Hematopoietic multipotent progenitor cell treated with erythropoietin and hydrocortisone succinate and interleukin-3 and kit ligand, for 8 days (in vitro differentiated cells): Measurements from ENCODE around the gene DRG2.

Experiments used
- DNase-seq: peaks from one replicate; pipeline ENCODE4 v3.0.0-alpha.2; 2015

The DRG2 gene, protein sequence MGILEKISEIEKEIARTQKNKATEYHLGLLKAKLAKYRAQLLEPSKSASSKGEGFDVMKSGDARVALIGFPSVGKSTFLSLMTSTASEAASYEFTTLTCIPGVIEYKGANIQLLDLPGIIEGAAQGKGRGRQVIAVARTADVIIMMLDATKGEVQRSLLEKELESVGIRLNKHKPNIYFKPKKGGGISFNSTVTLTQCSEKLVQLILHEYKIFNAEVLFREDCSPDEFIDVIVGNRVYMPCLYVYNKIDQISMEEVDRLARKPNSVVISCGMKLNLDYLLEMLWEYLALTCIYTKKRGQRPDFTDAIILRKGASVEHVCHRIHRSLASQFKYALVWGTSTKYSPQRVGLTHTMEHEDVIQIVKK

DNA sequence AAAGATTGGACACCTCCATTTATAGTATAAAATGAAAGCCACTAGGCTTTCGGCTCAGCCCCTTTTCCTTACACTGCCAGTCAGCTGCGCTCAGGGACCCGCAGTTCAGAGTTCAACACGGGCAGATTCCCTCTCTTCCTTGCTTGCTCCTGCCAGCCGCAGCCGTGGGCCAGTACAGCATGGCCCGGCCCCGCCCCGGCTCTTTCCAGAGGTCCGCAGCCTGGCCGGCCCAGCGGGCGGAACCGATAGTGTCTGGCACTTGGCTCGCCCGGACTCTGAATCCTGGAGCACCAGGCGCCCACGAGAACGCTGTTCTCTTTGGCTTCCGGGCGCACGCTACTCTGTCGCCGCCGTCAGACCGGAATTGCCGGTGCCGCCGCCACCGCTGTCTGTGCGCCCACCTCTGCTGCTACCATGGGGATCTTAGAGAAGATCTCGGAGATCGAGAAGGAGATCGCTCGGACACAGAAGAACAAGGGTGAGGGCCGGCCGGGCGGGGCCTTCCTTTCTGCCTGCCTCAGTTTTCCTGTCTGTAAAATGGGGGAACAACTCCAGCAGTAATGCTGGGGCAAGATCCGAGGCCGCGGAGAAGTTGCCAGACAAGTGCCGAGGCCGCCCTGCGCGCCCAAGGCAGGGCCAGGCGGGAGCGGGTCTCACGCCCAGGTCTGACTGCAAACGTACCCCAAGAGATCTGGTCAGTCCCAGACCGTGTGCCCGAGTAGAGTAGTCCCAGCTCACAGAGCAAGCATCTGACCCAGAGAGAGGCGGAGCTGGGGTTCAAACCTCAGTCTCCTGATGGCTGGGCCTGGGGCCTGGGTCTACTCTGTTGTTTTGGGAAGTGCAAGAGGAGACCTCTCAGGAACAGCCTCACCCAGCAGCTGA lies at the start of gene DRG2:
Gene DRG2, plus strand, starts transcription at position 339 of the 882 bp plus-strand sequence. Its CDS starts 76 bp downstream, at position 415.
- peak; percentile 90 for DNase-seq

DNA sequence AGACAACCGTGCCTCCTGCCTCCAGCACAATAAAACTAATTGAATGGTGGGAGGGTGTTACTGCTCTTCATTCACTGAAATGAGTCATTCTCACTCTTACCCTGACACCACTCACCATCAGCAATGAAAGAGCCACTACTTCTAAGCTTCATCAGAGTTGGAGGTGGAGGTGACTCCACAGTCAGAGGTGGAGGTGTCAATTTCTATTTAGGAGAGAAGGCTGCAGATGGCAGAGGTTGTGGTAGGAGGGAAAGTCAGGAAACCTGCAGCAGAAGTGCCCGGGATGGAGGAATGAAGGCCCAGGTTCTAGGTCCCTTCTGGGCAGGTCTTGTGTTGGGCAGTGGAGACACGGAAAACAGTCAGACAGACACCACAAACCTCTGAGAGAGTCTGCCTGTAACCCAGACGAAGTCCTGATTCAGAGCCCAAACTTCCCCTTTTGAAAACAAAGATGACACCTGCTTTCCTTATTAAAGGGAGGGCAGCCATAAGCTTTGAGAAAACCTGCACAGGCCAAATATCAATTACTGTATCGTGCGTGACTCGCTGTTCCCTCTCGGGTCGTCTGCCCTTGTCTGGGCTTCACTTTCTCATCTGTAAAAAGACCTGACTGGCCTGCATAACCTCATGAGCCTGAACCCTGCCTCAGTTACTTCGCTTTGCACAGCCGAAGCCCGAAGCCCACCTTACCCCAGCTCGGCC lies 49.4 kb upstream of the DRG2 start:
- peak; percentile 37 for DNase-seq

DNA sequence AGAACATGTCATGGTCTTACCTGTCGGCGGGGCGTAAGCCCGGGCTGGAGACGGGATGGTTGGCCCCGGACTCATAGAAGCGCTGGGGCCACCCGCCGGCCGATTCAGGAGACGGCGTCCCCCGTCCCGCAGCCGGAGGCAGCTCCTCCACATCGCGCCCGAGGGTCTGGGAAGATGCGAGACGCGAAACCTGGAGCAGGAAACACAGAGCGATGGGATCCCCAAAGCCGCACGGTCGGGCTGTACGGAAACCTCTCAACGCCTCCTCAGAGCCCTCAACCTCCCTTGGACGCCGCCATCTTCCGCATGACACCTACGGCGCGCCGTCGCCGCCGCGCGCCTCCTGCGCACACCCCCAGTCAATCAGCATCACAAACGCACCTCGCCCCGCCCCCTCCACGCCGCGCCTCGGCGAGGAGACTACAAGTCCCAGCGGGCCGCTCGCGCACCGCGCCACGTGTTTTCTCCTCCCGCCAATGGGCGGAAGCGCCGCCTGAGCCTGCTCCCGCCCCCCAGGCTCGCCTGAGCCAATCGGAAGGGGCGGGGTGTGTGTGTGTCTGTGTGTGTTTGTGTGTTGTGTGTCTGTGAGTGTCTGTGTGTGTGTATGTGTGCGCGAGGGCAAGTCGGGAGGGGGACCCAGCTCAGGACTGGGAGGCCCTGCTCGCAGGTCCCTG lies 48.8 kb upstream of the DRG2 start, which contains the start of the genes ATPAF2 and GID4:
Gene ATPAF2, minus strand, starts transcription at position 308 of the 674 bp plus-strand sequence. Its CDS starts 155 bp downstream, at position 153.
Gene GID4, plus strand, starts transcription at position 548 of the 674 bp plus-strand sequence. Its CDS starts 57 bp downstream, at position 605.
- DNase-seq = peak; percentile 99

DNA sequence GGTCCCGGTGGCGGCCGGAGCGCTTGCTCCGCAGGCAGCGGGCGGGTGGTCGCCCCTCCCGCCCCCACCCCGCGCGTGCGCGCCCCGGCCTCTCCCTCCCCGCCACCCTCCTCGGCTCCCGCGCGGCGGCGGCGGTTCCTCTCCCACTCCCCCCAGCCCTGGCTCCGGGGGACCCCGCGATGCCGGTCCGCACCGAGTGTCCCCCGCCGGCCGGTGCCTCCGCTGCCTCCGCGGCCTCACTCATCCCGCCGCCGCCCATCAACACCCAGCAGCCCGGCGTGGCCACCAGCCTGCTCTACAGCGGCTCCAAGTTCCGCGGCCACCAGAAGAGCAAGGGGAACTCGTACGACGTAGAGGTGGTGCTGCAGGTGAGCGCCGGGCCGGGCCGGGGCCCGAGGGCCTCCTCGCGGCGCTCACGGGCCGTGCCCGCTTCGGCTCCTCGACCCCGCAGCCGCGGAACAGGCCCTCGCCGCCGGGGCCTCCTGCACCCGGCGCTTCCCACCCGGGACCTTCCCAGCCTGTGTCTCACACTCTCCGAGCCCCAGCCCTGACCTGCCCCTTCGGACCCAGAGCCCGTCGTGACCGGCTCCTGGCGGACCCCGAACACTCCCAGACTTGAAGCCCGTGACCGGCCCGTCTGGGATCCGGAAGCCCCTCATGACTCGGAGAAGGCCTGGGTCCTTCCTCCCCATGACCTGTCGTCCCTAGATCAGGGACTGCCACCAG lies 48.0 kb upstream of the DRG2 start:
- DNase-seq = peak; percentile 20

DNA sequence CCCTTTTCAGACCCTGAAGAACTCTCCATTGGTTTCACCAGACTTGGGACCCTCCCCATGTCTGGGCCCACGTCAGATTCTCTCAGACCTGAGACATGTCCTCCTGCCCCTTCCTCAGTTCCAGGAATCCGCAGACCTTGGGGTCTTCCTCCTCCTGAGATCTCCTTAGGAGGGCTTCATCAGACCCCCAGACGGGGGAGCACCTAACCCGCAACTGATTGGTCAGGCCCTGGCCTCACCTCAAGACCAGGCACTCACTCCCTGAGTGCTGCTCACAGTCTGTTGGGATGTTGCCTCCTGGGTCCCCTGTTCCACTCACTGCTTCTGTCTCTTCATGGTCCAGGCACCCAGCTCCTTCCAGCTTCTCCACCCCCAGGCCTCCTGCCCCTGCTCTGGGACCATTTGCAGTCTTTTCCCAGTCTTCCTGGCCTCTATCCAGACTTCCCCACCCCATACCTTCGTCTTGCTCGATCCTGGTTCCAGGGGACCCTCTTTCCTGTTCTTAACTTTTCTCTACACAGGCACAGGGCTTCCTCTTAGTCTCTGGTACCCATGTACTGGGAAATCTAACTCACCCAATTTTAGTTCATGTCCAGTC lies 47.4 kb upstream of the DRG2 start:
- peak; percentile 14 for DNase-seq

DNA sequence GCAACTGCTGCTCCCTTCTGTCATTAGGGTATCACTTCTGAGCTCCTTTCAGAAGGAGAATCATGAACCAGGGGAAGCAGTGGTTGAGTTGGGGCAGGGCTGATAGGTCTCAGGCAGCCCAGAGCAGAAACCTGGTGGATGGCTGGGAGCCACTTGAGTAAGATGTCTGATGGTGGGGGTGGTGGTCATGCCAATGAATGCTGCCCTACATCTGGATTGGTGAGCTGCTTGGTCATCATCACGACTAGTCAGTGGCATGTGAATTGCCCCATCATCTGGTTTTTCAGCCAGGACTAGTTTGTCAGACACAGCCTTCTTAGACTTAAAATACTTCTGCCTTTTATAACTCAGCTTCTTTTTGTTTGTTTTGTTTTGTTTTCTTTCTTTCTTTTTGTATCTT lies 46.0 kb upstream of the DRG2 start:
- DNase-seq = peak; percentile 28

DNA sequence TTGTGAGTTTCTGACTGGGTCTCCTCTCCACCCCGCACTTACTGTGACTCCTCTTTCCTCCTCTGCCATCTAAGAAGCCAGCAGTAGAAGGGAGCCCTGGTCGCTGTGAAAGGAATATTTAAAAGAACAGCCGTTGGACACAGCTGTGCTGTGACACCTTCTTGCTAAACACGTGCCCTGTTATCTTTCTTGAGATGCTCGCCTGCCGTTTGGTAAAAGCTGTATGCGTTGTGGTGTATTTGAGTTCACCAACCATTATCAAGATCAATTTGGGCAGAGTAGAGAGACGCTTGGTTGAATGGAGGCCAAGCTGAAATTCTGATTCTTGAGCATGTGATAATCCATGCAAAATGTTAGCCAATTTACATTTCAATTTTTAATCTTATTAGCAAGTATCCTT lies 44.8 kb upstream of the DRG2 start:
- DNase-seq = peak; percentile 85

DNA sequence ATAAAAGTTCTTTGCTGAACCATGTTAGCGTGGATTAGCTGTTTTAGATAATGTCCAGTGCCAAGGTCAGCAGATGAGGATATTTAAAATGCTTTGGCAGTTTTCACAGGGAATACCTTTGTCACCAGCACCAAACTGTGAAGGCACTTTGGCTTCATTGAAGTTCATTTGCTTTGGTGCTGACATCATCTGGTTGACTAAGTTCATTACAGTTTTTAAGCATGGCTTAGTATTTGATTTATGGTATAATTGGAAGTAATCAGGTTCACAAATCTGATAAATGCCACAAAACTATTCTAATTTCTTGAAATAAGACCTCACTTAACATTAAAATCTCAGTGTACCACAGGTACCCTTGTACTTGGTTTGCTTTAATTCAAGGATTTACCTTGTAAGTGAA lies 44.3 kb upstream of the DRG2 start:
- DNase-seq = peak; percentile 46

DNA sequence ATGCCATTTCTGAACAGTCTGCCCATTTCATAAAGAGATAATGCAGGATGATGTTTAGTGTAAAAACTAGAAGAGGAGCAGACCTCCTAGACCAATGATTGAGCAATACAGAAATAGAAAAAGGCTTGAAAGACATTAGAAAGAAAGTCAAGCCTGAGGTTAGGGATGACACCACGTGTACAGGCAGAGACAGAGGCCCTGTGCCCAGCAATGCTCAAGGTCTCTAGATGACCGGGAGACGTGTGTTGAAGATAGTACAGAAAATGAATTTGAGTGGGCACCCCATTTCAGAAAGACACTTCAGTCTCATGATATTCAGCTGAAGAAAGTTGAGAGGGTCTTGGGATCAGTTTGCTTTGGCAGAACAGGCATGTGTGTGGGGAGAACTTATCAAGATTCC lies 43.1 kb upstream of the DRG2 start:
- no peak for DNase-seq

DNA sequence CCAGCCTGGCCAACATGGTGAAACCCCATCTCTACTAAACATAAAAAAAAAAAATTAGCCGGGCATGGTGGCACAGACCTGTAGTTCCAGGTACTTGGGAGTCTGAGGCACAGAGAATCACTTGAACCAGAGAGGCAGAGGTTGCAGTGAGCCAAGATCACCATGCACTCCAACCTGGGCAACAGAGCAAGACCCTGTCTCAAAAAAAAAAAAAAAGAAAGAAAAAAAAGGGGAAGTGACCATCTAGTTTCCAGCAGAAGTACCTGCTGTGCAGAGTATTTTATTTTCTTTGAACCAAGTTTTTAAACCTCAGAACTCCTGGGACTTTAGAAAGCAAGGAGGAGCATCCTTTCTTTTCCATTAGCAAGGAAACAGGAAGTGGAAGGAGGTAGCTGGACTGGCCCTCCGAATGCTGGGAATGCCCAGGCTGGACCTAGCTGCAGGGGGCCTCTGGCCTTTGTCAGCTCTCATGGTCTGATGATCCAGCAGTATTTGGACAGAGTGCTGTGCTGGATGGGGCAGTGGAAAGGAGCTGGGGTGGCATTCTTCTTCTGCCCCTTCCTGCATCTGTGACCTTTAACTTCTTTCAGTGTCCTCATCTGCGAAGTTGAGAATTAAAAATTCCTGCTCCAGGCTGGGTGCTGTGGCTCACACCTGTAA lies 41.9 kb upstream of the DRG2 start:
- DNase-seq = no peak

DNA sequence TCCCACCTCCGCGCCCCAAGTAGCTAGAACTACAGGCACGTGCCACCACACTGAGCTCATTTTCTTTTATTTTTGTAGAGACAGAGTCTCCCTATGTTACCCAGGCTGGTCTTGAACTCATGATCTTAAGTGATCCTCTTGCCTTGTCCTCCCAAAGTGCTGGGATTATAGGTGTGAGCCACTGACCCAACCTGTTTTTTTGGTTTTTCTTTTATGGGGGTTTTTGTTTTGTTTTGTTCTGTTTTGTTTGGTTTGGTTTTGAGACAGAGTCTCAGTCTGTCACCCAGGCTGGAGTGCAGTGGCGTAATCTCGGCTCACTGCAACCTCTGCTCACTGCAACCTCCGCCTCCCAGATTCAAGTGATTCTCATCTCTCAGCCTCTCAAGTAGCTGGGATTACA lies 32.2 kb upstream of the DRG2 start:
- no peak for DNase-seq

DNA sequence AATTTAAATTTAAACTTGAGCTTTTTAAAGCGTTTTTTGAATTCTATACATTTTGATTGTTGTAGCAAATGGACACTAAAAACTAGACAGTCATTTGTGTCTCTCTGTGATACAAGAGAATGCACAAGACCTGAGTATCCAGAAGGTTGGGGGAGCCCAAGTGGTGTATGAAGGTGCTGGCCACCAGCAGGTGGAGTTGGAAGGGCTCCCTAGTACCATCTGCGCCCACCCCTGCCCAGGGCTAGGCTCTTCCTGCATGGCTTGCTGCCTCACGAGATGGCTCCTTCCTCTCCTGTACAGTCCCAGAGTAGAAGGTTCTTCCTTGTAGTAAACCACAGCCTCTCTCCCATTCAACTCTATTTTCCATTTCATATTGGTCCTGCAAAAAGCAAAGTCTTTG lies 31.5 kb upstream of the DRG2 start:
- DNase-seq = no peak

DNA sequence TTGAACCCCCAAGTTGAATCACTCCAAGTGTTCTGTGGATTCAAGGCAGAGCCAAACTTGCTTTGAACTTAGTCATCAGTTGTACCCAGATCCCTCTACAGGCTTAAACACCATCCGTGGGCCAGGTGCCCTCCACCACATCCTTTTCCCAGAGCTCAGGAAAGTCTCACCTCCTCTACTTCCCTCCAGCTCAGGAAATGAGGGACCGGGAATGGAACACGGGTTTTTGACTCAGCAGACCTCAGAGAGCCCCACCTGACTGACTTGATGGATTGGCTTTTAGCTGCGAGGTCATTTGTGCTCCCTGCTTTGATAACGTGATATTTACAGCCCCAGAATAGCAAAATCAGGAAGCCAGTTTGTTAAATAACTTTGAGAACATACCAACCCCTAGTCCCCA lies 28.5 kb upstream of the DRG2 start:
- no peak for DNase-seq

DNA sequence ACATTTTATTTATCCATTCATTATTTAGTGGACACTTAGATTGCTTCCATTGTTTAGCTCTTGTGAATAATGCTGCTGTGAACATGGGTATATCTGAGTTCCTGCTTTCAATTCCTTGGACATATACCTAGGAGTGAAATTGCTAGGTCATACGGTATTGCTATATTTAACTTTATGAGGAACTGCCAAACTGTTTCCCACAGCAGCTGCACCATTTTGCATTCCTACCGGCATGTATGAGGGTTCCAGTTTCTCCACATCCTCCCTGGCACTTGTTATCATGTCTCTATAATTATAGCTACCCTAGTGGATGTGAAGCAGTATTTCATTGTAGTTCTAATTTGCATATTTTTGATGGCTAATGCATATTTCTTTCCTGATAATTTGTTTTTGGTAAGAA lies 23.7 kb upstream of the DRG2 start:
- no peak for DNase-seq

DNA sequence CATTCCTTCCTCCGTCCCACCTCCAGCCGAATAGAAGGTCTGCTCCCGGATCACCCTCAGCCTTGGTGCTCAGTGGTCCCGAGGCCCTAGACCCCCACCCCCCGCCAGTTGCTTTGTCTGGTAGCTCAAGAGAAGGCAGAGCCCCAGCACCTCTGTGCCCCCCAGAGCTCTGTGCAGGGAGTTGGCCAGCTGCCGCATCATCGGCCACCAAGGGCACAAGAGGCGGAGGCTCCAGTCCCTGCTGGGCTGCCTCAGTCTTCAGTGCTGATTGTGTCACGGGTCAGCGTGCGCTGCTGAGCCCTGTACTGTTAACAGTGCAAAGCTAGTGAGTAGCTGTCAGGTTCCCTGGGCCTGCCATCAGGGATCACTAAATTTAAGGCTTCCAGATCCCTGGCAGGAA lies 22.2 kb upstream of the DRG2 start:
- no peak for DNase-seq

DNA sequence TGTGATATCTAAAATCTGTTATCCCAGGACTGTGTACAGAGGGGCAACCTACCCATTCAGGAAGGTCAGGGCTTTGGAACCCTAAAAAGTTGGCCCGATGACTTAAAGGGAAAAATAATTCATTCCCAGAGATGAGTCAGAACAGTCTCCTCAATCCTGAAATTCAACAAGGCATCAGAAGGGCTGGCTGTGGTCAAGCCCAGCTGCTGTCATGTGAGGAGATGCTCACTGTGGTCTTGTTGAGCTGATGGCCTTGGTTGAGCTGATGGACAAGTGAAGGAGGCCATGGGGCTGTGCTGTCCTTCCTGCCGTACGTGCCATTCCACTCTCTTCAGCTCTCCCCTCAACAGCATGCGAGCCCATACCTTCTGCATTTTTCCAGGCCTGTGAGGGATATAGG lies 20.9 kb upstream of the DRG2 start:
- no peak for DNase-seq

DNA sequence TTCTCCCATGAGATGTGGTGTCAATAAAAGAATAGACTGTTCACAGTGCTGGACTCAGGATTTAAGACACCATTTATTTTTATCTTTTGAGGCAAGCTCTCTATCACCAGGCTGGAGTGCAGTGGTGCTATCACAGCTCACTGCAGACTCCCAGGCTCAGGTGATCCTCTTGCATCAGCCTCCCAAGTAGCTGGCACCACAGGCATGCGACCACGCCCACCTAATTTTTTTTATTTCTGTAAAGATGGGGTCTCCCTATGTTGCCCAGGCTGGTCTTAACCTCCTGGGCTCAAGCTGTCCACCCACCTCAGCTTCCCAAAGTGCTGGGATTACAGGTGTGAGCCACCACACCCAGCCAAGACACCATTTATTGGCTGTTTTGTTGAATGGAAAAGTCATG lies 18.6 kb upstream of the DRG2 start:
- DNase-seq = peak; percentile 20

DNA sequence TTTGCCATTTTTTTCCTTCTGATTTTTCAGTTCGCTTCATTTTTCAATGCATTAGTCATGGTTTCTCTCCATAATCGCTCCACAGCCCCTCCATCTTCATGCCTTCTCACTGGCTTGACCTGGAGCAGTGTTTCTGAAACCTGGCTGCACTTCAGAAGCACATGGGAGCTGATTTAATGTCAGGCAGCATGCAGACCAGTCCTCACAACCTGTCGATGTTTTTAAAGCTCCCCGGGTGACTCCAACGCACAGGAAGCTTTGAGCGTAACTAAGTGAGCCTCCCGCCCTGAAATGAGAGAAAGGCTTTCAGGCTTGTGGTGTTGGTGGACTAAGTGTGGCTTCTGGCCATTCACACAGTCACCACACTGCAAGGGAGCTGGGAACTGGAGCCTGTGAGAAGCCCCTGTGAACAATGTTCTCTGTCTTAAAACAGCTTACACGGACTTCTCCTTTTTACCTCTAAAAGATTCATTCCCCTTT lies 16.8 kb upstream of the DRG2 start:
- no peak for DNase-seq

DNA sequence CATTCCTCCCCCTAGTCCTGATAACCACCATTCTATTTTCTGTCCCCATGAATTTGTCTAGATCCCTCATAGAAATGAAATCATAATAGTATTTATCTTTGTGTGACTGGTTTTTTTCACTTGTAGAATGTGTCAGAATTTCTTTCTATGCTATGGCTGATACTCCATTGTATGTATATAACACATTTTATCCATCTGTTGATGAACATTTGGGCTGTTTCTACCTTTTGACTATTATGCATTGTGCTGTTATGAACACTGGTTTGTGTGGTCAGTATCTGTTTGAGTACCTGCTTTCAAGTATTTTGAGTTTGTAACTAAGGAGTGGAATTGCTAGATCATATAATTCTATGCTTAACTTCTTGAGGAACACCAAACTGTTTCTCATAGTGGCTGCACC lies 16.0 kb upstream of the DRG2 start:
- DNase-seq = no peak

DNA sequence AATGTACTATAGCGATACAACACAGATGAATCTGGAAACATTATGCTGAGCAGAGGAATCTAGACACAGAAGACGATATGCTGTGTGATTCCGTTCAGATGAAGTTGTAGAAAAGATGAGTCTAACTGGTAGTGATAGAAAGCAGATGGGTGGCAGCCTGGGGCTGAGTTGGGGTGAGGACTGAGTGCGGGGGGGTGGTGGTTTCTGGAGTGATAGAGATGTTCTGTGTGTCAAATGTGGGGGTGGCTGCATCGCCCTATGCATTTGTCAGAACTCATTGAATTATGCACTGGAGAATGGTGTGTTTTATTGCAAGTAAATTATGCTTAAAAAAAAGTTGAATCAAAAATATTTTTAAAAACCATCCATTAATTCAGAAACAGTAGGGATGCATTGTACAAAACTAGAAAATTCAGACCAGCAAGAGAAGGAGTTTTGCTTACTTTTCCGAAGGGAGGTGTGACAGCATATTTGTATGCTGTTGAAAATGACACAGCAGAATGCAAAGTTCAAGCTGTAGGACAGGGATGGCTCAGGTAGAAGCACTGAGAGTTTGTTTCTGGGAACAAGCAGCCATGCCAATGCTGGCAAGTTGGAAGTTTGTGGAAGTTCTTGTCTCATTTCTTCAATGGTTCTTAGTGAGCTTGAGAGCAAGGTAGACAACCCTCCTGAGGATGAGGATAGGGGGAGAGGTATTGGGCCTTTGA lies 13.0 kb upstream of the DRG2 start:
- no peak for DNase-seq
